HFFc6 (cell line): Measurements from ENCODE around the gene RFC2. TPM values are rescaled to one million over a fixed set of nuclear protein-coding genes. Genes with fewer than 3 reads are reported as not detected.
A peak's percentile ranks its signal among the peaks of the same experiment; 100 is the strongest.

Experiments
- DNase-seq: peaks from one replicate; pipeline ENCODE4 v3.0.0-alpha.2; 2018
- H3K27ac Mint-ChIP-seq: 2 replicates; pipeline ENCODE4 v1.8.0; 2020; ENCODE audit warnings: mild to moderate bottlenecking, mixed read lengths
- H3K27me3 Mint-ChIP-seq: 2 replicates; pipeline ENCODE4 v1.8.0; 2021; ENCODE audit warnings: mild to moderate bottlenecking, moderate library complexity, mixed read lengths; ENCODE audit not compliant: insufficient read depth
- H3K36me3 Mint-ChIP-seq: 2 replicates; pipeline ENCODE4 v1.8.0; 2021; ENCODE audit warnings: low read depth, mixed read lengths
- H3K4me1 Mint-ChIP-seq: 2 replicates; pipeline ENCODE4 v1.8.0; 2020; ENCODE audit warnings: low read depth, mixed read lengths
- H3K4me3 Mint-ChIP-seq: 2 replicates; pipeline ENCODE4 v1.8.0; 2020; ENCODE audit warnings: mild to moderate bottlenecking, moderate library complexity, mixed read lengths
- H3K9me3 Mint-ChIP-seq: 2 replicates; pipeline ENCODE4 v1.8.0; 2020; ENCODE audit warnings: mild to moderate bottlenecking, mixed read lengths
- CTCF ChIP-seq: fragments of 200-600 bp; sonication (generic); IDR thresholded peaks from 2 replicates; pipeline ENCODE4 v1.5.0; 2021; ENCODE audit warnings: antibody characterized with exemption, mild to moderate bottlenecking
- total RNA-seq, 6 experiments: library from RNA; stranded (reverse); fragmentation: NEBNext Ultra II Directional; extraction: Animal tissue kit (Norgen Biotek cat#: 25700); gene quantifications; 2 replicates in 1 of 6; 3 replicates in 5 of 6; pipeline ENCODE4 v1.2.3, GENCODE V29; 2021

RFC2 gene
- total RNA-seq, 6 experiments from 2014 or later: 16.8 to 37.7 (median 34.0) TPM

GRCh38 chr7:74235518-74236268, 18.5 kb downstream of the RFC2 start:
- H3K36me3 Mint-ChIP-seq: peaks cover 26% of the 10 kb centered on the region
- no peak for DNase-seq

DNA sequence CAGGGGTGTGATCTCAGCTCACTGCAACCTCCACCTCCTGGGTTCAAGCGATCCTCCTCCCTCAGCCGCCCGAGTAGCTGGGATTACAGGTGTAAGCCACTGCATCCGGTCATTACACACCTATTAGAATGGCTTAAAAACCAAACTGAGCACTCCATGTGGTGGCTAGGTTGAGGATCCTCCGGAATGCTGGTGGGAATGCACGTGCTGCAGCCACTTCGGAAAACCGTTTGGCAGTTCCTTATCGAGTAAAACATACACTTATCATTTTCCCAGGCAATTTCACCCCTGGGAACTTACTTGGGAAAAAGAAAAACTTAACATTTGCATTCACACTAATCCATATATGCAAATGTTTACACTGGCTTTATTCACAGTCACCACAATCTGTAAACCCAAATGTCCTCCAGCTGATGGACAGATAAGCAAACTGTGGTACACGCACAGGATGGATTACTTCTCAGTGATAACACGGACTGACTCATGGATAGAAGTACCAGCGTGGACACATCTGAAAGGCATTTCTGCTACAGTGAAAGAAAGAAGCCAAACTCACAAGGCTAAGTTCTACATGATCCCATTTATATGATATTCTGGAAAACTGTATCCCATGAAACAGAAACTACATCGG, 20.4 kb downstream of the RFC2 start:
- peaks cover 15% of the 10 kb centered on the region for H3K4me1 Mint-ChIP-seq
- H3K4me3 Mint-ChIP-seq: no peak overlapping the region; the same call in 1 of the 2 replicates
- TF ChIP-seq CTCF: no peak
- DNase-seq: peak; percentile 89
- H3K27ac Mint-ChIP-seq: peak overlapping the region; percentile 27
- H3K27me3 Mint-ChIP-seq: no peaks in the 10 kb centered on the region
- no peaks in the 10 kb centered on the region for H3K9me3 Mint-ChIP-seq
- peaks cover 27% of the 10 kb centered on the region for H3K36me3 Mint-ChIP-seq

More at GRCh38 chr7:74235518-74236268, 18.5 kb downstream of the RFC2 start:
- Mint-ChIP-seq H3K27me3 (no peaks in the 10 kb centered on the region), H3K9me3 (no peaks in the 10 kb centered on the region), H3K27ac (no peak overlapping the region), H3K4me1 (peaks cover 15% of the 10 kb centered on the region), H3K4me3 (no peak overlapping the region)
- TF ChIP-seq CTCF: no peak

GRCh38 chr7:74231232-74231590, 23.0 kb downstream of the RFC2 start:
- Mint-ChIP-seq H3K36me3 (peaks cover 22% of the 10 kb centered on the region), H3K27ac (no peak overlapping the region), H3K27me3 (no peaks in the 10 kb centered on the region), H3K4me1 (peaks cover 15% of the 10 kb centered on the region), H3K9me3 (no peaks in the 10 kb centered on the region), H3K4me3 (no peak overlapping the region)
- no peak for TF ChIP-seq CTCF
- no peak for DNase-seq

DNA sequence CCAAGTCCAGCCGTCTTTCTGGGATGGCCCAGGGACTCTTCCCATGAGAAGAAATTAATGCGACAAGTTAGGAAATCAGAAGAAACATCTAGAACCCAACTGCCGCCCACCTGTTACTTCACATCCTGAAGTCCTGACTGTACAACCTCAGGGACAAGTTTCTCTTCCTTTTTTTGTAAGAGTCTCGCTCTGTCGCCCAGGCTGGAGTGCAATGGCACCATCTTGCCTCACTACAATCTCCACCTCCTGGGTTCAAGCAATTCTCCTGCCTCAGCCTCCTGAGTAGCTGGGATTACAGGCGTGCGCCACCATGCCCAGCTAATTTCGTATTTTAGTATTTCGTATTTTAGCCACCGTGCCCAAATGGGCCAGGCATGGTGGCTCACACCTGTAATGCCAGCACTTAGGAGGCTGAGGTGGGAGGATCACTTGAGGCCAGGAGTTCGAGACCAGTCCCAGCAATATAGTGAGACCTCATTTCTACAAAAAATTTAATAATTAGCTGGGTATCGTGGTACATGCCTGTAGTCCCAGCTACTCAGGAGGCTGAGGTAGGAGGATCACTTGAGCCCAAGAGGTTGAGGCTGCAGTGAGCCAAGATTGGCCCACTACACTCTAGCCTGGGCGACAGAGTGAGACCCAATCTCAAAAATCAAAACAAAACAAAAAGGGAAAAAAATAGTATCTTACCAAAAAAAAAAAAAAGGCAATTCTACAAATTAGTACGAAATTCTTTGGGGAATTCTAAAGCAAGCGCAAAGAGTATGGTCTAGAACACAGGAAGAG, 23.6 kb downstream of the RFC2 start:
- Mint-ChIP-seq H3K9me3 (no peaks in the 10 kb centered on the region), H3K27me3 (no peaks in the 10 kb centered on the region), H3K4me3 (no peak overlapping the region), H3K27ac (no peak overlapping the region), H3K36me3 (peaks cover 22% of the 10 kb centered on the region), H3K4me1 (peaks cover 15% of the 10 kb centered on the region)
- TF ChIP-seq CTCF: no peak
- DNase-seq: no peak

GRCh38 chr7:74228951-74229900, 25.0 kb downstream of the RFC2 start:
- DNase-seq: no peak
- no peaks in the 10 kb centered on the region for H3K27me3 Mint-ChIP-seq
- no peak overlapping the region for H3K4me3 Mint-ChIP-seq
- H3K9me3 Mint-ChIP-seq: no peaks in the 10 kb centered on the region
- peaks cover 8% of the 10 kb centered on the region for H3K4me1 Mint-ChIP-seq
- H3K27ac Mint-ChIP-seq: no peak overlapping the region
- no peak for TF ChIP-seq CTCF
- peaks cover 18% of the 10 kb centered on the region for H3K36me3 Mint-ChIP-seq
